Fibroblast of villous mesenchyme (primary cell): ENCODE results near the gene AOX1. TPM values are rescaled to one million over a fixed set of nuclear protein-coding genes. Genes with fewer than 3 reads are reported as not detected.

Experiments used
- DNase-seq: peaks from one replicate; pipeline ENCODE4 v3.0.0-alpha.2; 2010; ENCODE audit warnings: low read depth
- H3K4me3 ChIP-seq: 2 replicates; pipeline ENCODE4 v1.5.1; 2011; ENCODE audit warnings: low read depth, mild to moderate bottlenecking, low read length
- total RNA-seq: library from RNA; depleted of rRNA; stranded (reverse); fragments of >200 nt; gene quantifications from 2 replicates; pipeline ENCODE4 v1.2.3, GENCODE V29; 2012
- TF ChIP-seq, protein P1 (sequence below): IDR thresholded peaks from 2 replicates; pipeline ENCODE4 v1.5.1; 2012; ENCODE audit warnings: low read depth, mild to moderate bottlenecking, low read length; ENCODE audit not compliant: insufficient read depth

Gene AOX1
- total RNA-seq, 1 donor, result 57.4 TPM

GRCh38 chr2:200664770-200665494, 79.1 kb downstream of the AOX1 start:
- TF ChIP-seq, protein P1, sequence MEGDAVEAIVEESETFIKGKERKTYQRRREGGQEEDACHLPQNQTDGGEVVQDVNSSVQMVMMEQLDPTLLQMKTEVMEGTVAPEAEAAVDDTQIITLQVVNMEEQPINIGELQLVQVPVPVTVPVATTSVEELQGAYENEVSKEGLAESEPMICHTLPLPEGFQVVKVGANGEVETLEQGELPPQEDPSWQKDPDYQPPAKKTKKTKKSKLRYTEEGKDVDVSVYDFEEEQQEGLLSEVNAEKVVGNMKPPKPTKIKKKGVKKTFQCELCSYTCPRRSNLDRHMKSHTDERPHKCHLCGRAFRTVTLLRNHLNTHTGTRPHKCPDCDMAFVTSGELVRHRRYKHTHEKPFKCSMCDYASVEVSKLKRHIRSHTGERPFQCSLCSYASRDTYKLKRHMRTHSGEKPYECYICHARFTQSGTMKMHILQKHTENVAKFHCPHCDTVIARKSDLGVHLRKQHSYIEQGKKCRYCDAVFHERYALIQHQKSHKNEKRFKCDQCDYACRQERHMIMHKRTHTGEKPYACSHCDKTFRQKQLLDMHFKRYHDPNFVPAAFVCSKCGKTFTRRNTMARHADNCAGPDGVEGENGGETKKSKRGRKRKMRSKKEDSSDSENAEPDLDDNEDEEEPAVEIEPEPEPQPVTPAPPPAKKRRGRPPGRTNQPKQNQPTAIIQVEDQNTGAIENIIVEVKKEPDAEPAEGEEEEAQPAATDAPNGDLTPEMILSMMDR, result no peak
- DNase-seq, result no peak
- H3K4me3 ChIP-seq, result no peak overlapping the region

DNA sequence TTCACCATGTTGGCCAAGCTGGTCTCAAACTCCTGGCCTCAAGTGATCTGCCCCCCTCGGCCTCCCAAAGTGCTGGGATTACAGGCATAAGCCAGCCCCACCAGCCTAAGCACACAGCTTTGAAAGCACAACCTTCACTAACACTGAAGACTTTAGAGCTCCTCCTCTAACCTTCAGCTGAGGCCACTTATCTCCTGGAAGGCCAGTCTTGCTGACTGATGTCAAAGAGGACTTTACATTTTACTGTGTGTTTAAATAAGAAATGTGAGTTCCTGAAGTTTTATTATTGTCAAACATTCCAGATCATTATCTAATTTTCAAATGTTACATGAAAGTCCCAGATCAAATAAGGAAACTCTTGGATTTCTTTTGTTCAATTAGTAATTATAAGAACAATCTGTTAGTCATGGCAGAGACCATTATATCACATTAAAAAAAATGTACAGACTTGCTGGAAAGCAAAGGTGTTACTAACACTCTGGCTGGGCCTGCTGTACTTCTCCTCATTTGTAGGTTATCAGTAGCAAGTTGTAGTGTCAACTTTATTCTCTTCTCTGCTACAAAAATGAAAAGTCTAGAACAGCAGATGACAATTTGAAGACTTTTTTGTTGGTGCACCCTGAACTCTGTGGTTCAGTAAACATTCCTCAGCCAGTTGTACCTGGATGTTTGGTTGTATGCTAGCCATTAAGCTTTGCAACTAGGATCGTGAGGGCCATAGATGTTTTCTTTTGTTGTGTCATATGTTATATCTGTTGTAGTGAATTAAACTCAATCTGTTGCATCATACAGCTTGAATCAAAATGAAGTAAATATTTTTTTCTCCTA, 80.0 kb downstream of the AOX1 start:
- no peak for DNase-seq
- TF ChIP-seq, protein P1, result no peak
- no peak overlapping the region for H3K4me3 ChIP-seq

- no peak for DNase-seq
- TF ChIP-seq, protein P1, result no peak
- no peak overlapping the region for H3K4me3 ChIP-seq
These were observed 81.6 kb downstream of the AOX1 start for GRCh38 chr2:200667413-200667812.

DNA sequence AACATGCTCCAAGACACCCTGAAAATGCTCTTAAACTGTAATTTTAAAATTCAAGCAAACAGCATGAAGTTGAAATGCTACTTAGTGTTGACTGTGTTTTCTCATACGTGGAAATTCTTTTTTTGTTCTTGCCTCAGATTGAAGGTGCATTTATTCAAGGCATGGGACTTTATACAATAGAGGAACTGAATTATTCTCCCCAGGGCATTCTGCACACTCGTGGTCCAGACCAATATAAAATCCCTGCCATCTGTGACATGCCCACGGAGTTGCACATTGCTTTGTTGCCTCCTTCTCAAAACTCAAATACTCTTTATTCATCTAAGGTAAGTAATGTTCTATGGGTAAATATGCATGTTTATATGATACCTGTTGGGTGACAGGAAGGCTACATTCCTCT, 82.7 kb downstream of the AOX1 start:
- no peak for DNase-seq
- TF ChIP-seq, protein P1, result no peak
- no peak overlapping the region for H3K4me3 ChIP-seq

DNA sequence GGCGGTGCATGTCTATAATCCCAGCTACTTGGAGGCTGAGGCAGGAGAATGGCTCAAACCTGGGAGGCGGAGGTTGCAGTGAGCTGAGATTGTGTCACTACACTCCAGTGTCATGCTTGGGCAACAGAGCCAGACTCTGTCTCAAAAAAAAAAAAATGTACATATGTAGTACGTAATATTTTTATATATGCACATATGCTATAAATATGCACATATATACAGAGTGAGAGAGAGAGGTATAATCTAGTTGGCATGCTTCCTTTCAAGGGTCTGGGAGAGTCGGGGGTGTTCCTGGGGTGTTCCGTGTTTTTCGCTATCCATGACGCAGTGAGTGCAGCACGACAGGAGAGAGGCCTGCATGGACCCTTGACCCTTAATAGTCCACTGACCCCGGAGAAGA, 83.5 kb downstream of the AOX1 start:
- DNase-seq, result no peak
- TF ChIP-seq, protein P1, result no peak
- no peak overlapping the region for H3K4me3 ChIP-seq

DNA sequence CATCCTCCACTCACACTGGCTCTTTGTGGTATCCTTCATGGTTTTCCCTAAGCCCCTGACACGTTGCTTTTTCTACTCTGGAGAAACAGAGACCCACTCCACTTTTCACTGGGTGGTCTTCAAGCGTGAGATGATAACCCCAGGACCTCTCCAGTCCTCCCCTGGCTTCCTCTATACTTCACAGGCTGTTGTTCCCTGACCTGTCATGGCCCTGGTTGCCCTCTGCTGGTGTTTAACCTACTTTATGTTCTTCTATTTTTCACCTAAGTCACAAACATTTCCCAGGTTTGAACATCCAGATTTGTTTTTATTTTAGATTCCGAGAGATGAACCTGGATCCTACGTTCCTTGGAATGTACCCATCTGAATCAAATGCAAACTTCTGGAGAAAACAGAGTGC, 84.5 kb downstream of the AOX1 start:
- TF ChIP-seq, protein P1, result no peak
- DNase-seq, result no peak

GRCh38 chr2:200670751-200671150, 84.9 kb downstream of the AOX1 start:
- TF ChIP-seq, protein P1, result no peak
- DNase-seq, result no peak
- no peak overlapping the region for H3K4me3 ChIP-seq

More for the DNA sequence above, 84.5 kb downstream of the AOX1 start:
- no peak overlapping the region for H3K4me3 ChIP-seq
